NB4 (cell line): ENCODE measurements around the gene CASZ1.

Experiments
- CTCF ChIP-seq: IDR thresholded peaks from one replicate; pipeline ENCODE4 v1.5.1; 2012; ENCODE audit warnings: low read depth, low read length
- POLR2A ChIP-seq: IDR thresholded peaks from 2 replicates; pipeline ENCODE4 v1.6.1; 2011; ENCODE audit warnings: mild to moderate bottlenecking; ENCODE audit not compliant: insufficient read length; ENCODE audit errors: extremely low read depth

- TF ChIP-seq POLR2A (no peak), CTCF (no peak)
Observed at GRCh38 chr1:10744654-10745238, 51.7 kb downstream of the CASZ1 start.
